Islet of Langerhans (tissue), 1 donor: ENCODE results near the gene HEMK1.

ENCODE experiments used
- FAIRE-seq: peaks from one replicate; lab custom pipeline; 2011; peaks lifted over from hg19 to GRCh38; lab: Jason Lieb, UNC

Gene HEMK1

DNA sequence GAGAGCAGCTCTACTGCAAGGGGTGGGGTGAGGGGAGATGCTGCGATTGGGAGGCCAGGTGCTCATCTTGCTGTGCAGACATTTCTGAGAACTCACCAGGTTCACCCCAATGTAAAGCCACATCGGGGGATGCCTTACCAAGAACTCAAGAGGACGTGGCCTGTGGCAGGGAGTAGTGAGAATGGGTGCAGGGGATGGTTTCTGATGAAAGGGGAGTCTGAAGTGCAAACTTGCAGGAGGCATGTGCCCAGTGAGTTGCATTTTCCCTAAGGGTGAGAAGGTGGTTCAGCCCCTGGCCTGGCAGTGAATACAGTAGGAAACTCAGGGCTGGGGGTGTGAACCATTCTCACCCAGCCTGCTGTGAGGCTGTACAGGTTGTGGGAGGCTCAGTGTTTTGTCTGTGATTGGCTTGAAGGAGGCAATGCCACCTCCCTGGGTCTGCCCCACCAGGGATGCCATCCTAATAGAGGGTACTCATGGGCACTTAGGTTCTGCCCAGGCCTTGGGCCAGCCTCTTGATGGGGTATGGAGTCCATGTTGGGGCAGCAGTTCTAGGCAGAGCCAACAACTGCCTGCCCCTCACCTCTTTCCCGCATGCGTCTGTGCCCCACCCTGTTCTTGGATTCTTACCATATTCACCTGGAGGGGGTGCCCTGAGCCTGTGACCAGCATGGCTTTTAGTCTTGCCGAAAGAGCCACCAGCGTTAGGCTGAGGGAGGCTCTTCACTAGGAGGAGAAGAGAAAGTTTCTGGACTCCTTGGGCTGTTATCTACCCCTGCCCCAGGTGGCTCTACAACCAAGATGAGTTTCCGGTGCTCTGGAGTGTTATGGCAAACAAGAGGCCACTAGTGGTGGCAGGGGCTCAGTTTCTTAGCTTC lies 4.5 kb downstream of the HEMK1 start:
- FAIRE-seq, result no peak

DNA sequence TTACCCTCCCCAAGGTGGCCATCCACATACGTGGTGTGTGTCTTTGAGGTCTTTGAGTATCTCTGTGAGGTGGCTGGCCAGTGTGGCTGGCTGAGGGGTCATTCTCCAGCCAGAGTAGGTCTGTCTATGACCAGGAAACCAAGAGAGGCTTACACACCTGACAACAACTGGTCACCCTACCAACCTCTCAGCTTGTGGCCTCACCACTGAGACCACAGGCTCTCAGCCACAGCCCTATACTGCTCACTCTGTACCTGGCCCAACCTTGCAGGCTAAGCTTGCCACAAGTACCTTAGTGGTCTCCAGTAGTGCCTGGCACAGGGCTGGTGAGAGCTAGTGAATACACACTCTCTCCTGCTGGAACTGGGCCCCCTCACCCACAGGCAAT lies 5.1 kb downstream of the HEMK1 start:
- FAIRE-seq, result no peak

DNA sequence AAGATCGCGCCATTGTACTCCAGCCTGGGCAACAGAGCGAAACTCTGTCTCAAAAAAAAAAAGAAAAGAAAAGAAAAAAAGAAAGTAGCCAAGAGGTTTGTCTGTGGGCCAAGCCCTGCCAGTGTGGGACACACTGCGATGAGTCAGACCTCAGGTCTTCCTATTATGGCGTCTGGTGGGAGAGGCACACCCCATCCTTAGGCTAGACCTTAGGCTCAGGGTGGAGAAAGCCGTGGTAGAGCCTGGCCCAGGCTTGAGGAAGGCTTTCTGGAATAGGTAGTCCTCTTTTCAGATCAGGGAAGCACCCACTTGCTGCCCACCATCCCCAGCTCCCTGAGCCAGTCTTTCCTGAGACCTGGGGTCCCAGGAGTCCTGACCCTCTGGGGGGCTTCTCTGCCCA lies 6.0 kb downstream of the HEMK1 start:
- no peak for FAIRE-seq

DNA sequence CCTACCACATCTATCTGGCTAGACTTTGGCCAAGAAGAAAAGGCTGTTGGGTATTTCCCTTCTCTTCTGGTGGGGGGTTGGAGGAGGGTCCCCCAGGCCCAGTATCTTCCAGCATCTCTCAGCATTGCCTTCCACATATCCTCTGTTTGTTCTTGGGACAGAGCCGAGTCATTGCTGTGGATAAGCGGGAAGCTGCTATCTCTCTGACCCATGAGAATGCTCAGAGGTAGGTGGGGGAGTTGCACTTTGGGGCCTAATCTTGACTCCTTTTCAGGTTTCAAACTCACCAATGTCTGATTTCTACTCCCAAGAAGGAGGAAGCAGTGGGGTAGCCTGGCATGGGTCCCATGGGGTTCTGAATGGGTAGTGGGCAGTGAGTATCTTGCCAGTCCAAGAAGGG lies 8.0 kb downstream of the HEMK1 start:
- FAIRE-seq, result no peak

DNA sequence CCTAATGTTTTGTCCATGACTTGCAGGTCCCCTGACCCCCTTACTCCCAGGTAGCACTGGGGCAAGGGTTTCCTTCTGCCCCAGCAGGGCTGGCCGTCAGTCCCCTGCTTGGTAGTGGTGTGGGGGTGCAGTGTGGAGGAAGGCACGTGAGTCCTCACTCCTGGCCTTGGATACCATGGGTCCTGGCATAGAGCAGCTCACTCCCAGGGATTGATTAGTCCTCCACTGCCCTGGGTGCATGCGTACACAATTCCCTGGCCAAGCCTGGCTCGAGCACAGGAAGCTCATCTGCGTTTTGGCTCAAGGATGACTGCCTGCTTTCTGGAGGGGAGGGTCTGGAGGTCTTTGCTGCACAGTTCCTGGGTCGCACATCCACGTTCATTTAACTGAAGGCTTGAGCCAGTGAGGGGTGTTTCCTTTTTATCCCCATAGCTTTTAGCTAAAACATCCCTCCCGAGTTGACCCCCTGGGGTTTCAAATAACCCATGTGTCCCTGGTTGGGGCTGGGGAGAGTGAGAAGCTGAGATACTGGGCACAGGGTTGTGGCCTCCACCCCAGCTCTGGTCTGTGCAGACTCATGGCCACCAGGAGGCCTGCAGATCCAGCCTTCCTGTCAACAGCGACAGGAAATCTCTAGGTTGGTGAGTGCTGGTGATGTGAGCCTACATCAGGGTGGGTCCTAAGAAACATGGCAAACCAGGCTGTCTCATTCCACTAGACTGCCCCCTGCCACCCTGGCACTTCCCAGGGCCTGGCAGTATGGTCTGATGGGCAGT lies 11.5 kb downstream of the HEMK1 start:
- FAIRE-seq, result no peak

DNA sequence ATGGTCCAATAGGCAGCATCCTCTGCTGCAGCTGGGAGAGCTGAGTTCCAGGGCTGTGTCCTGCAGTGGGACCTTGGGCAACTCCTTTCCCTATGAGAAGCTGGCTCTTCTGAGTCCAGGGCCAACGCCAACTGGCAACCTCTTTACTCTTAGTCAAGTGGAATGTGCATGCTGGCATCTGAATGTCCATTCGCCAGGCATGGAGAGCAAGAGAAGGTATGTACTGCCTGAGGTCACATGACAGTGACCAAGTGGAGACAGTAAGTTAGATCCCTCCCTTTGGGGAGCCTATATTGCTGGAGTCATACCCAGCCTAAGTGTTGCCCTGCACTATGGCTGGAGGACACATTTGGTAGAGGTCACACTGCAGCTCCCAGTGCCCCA lies 12.1 kb downstream of the HEMK1 start:
- no peak for FAIRE-seq

DNA sequence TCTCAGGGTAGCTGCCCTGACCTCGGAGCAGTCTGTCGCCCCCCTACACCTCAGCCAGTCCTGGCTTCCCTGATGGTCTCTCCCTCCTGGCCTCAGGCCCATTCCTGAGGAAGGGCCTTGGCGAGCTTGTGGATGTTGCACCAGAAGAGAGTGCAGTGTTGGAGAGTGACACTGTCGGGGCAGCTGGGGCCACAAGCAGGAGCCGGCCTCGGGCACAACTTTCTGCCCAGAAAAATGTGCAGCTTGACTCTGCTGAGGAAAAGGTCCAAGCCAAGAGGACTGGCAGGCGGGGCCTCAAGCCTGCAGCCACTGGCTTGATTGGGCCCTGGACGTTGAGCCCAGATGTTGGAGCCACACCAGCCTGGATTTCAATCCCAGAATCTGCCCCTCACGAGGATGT lies 12.8 kb downstream of the HEMK1 start:
- no peak for FAIRE-seq

DNA sequence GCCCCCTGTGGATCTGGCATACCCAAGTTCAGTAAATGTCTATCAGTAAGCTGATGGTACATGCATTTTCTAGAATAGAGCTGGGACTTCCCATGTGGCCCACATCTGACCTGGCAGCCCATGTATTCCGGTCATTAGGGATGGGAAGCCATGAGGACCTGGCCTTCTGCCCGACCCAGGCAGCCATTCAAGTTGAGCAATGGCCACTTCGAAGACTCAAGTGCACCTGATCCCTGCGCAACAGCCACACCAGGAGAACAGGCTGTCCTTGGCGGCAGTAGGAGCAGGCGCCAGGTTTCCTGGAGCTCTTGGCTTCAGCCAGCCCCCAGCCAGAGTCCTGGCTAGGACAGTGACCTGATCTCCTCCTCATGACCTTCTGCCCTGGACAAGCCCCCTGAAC lies 14.6 kb downstream of the HEMK1 start:
- no peak for FAIRE-seq

DNA sequence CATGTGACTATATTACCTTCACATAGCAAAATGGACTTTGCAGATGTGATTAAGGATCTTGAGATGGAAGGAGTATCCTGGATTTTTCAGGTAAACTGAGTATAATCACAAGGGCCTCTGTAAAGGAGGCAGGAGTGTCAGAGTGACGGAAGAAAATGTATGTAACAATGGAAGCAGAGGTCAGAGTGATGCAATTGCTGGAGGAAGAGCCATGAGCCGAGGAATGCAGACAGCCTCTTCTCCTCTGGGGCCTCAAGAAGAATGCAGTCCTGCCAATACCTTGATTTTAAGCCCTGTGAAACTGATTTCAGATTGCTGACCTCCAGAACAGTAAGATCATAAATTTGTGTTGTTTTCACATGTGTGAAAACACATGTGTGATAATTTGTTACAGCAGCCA lies 15.1 kb downstream of the HEMK1 start:
- FAIRE-seq, result no peak

DNA sequence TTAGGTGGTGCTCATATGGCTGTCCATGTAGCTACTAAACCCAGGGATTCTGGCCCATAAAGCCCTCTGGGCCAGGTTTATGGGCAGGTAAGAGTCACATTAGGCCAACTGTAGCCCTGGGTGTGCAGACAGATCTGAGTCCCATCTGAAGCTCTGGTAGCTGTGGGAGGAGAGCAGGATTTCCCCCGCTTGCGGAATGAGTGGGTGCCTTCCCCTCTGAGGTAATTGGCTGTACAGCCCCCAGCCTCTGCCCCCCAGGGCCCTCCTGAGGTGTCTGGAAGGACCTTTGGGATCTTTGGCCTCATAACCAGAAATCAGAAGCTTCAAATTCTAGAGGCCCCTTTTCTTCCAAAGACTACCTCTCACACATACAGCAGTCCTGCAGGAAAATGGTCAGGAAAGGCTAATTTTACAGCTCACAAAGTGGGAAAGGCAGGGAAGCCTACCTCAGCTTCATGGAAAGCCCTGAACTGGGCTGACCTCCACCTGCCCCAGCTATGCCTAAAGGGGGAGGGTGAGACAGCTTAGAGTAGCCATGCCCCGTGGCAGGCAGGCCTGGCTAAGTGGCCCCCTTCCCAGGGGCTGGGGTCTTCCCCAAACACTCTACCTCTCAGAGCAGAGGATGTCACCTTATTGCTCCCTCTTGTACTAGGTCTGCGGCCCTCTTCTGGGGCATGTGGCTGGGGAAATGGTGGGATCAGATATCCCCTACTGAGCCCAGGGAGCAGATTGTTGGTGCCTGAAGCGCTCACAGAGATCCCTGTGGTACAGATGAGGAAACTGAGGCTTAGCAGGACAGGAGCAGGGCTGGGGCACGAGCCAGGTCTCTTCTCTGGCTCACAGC lies 16.8 kb downstream of the HEMK1 start:
- FAIRE-seq, result no peak

DNA sequence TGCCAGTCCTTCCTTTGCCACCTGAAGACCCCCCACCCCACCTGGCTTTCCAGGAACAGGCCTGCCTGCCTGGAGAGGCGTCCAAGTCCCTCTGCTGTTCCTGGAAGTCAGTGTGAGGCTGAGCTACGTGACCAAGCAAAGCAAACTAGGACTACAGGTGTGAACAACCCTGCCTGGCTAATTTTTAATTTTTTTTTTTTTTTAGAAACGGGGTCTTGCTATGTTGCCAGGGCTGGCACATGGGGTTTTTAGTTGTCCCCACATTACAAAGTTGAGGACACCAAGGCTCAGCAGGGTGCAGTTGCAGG lies 17.4 kb downstream of the HEMK1 start:
- FAIRE-seq, result no peak

DNA sequence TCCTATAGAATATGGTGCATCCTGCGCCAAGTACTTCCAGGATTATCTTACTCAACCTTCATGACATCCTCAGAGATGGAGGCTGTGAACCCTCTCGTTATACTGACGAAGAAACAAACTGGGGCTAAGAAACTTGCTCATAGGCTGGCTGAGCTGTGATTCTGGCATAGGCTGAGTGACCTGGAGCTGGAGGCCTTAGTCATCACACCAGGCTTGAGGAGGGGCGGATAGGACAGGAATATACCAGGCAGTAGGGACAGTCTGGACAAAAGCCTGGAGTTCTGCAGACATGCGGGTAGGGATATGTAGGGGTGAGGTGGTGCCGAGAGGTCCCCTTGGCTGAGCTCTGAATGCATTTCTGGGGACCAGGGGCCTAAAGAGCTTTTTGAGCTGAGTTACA lies 18.1 kb downstream of the HEMK1 start:
- no peak for FAIRE-seq

DNA sequence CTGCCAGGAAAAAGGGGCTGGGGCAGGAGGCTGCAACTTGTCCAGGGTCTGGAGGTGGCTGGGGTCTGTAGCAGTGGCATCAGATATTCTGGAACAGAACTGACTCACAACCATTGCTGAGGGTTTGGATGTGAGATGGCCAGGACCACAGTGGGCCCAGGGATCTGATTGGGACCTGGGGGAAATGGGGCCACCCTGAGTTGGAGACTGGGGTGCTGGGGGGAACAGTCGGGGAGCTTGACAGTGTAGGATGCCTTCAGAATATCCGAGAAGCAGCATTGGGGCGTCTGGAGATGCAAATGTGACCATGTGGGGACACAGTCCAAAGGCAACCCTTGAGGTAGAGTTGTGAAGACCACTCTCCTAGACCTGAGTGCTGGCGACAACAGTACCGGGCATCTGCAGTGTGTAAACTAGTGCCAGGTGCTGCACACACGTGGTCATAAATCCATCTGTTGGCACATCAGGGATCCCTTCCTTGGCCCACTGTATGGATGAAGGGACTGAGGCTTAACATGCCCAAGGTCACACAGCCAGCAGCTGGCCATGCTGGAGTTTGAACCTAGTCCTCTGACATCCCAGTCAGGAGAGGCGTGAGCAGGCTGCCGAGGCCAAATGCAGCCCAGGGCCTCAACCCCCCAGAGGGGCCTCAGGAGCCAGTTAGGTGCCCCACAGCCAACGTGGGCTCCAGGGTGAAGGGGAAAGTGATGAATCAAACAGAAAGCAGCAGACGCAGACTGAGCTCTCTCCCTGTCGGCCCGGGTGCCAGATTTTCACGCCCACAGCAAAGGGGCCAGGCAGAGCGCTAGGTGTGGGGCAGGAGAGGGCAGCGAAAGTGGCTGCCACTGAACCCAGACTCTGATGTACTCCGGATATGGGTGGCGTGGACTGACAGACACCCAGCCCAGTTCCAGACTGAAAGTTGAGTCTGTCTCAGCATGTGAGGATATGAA lies 18.8 kb downstream of the HEMK1 start:
- FAIRE-seq, result no peak

DNA sequence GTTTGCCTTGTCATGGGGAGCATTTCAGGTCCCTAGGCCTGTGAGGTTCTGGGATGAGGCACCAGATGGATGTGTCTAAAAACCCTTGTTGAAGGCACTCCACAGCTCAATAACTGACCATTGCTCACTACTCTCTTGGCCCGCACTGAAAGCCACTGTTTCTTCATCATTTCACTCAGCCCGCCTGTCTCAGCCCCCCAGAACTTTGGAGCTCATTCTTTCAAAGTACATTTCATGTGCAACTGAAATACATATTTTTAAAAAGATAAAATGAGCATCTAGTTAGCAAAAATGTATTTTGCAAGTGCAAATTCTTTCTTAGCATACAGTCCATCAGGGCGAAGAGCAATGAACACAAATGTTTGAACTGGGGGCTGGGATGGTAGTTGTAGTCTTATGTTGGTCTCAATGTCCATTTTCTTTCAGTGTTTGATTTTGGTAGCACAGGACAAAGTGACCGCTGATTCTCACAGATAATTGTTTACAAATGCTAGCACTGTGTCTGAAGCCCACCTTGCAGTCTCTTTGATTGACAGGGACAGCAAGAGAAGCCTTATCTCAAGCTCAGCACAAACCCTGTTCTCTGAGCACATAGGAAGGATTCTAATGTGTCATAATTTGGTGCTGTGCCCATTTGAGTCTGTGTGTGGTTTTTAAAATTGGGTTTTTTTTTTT lies 19.6 kb downstream of the HEMK1 start:
- FAIRE-seq, result no peak

DNA sequence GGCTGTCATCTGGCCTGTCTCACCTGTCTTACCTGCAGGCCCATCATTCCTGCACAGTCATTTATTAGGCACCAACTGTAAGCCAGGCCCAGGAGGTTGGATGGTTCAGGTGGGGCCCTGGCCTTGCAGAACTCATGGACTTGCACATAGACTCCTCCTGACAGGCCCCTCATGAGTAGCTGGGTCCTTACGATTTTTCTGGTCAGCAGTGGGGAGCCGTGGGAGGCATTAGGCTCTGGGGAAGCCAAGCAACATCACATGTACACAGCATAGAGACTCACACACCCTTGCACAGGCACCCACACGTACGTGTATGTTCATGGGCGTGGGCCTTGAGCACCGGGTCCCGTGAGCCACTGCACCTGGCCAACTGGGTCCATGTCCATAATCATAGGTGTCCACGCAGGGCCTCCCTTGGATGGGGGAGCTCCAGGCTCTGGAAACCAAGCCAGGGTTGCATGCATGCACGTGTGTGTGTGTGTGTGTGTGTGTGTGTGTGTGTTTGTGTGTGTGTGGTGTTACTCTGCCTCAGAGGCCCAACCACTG lies 21.9 kb downstream of the HEMK1 start:
- no peak for FAIRE-seq

DNA sequence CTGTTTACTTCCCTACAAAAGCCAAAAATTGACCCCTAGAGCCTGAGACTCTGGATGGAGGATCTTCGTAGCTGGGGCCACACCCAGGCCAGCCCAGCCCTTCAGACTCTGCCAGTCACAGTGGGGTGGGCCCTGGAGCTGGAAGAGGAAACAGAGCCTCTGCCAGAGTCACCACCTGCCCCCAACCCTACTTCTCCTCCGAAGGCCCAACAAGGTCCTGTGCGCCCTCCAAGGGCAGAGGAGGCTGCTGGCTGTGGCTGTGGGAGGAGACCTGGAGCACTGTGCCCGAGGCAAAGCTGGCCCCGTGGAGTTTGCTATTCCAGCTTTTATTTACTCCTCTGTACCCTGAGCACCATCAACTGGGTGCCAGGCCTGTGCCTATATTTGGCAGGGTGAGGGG lies 23.2 kb downstream of the HEMK1 start:
- no peak for FAIRE-seq

DNA sequence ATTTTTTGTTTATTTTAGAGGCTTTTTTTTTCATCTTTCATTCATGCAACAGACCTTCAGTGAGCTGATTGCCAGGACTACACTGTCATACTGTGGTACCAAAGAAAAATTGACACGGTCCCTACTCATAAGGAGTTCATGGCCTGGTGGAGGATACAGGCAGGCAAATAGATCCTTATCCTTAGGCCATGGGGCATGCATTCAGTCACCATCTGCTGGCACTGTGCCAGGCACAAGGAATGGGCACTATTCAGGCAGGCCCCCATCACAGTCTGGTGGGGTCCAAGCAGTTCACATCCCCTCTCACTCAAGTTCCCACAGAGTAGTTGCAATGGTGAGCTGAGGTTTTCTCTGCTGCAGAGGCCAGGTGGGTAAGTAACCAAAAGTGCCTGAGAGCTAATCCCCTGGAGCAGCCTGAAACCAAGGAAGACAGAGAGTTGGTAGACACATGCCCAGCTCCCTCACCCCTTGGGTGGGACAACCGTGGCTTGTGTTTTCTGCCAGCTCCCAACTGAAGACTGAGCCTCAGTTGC lies 25.0 kb downstream of the HEMK1 start:
- FAIRE-seq, result no peak

DNA sequence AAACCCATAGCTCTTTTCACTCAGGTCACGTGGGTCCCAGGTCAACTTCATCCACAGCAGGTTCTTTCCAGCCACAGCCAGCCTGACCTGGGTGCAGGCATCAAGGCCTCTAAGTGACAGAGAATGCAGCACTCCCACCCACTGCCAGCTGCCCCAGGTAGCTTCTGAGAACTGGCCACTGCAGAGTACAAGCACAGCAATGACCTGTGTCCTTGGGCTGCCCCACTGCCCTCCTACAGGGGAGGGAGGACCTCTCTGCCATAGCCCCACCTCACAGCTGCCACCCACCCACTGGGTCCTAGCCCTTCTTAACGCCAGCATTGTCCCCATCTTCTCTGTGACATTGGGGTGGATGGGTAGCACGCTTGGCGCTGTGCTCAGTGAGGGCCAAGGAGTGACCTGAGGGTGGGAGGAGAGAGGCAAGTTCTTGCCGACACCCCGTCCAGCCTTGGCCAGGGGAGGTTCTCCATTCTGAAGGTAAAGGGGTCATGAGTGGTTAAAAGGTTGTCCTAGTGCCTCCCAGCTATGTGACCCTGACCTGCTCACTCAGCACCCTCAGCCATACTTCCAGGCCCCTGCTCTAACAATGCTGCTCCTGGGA lies 29.9 kb downstream of the HEMK1 start:
- no peak for FAIRE-seq

DNA sequence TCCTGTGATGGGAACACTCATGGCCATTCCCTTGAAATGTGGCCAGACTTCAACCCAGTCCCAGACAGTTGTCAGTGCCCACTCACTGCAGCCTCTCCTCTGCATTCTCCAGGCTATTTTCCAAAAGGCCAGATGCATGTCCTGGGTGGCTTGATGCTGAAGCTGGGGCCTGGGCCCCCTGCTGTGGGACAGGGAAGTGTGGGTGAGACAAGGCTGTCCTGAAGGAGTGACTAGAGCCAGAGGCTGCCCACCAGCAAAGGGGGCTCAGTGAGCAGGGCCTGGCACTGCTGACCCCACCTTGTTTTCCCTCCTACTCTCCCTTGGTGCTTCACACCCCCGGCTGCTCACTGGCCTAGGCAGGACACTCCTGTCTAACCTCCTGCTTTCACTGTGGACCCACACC lies 30.4 kb downstream of the HEMK1 start:
- FAIRE-seq, result no peak

DNA sequence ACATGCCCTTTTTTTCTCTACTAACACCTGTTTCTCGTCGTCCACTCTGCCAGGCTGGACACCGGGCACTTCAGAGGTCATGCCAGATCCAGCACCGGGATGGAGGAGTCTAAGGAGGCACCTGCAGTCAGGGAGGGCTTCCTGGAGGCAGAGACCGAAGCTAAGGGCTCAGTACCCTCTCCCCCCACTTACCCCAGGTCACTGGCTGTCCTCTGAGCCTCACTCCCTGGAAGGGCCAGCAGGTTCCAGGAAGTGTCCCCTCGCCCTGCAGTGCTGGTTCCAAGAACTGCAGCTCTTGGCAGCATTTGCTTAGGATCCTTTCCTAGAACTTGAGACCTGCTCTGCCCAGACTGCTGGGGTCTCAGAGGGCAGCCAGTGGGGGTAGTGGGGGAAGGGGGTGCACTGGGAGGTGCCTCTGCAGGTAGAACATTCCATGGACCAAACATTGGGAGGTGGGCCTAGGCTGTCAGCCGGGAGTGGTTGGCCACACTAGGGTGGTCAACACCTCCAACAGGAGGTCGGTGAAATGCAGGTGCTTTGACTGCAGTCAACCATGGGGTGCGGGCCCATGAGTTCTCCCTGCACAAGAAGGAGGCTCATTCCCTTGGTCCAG lies 30.9 kb downstream of the HEMK1 start:
- no peak for FAIRE-seq
